ENCODE results near the gene ABLIM1. TPM values are rescaled to one million over a fixed set of nuclear protein-coding genes. Genes with fewer than 3 reads are reported as not detected.

ABLIM1 gene
- total and polyA plus RNA-seq, 10 donors = 11.0 to 59.4 (median 38.7) TPM

DNA sequence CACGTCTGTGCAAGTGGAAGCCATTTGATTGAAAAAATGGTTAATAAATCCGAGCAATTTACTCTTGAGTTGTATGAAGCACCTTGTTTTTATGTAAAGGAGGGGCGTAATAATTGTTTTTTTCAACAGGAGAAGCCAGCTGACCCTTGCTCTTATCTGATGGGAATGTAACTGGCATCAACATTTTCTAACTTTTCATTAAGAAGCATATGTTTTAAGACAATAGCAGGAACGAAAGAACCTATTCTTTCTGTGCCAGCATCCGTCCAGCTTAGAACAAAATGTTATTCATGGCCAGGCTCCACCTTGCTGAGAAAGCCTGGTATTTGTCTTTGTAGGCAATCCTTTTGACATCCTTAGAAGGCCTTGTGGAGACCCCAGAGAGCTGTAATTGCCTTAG is 231.6 kb downstream of the ABLIM1 start:
- Histone ChIP-seq H3K36me3 (peaks cover 0 to 14% (median 0%) of the 10 kb centered on the region in 6 donors), H3K9me3 (no peaks in the 10 kb centered on the region), H3K27me3 (replicated peaks in 1 of 7) (no peaks in the 10 kb centered on the region), H3K4me3 (no peak overlapping the region), H3K4me1 (peaks cover 0 to 10% (median 0%) of the 10 kb centered on the region in 6 donors), H3K27ac (peak overlapping the region in 5 of 8 donors; percentile 7 to 57 (median 39))
- 63 to 82% (median 69%) methylated on average over 5 of the region's 5 CpGs for whole genome bisulfite sequencing, 5 donors
- intact Hi-C loops (cut with DNase I; ENCODE audit: low total_unique reads) = no loop called here
- TF ChIP-seq, protein P1, sequence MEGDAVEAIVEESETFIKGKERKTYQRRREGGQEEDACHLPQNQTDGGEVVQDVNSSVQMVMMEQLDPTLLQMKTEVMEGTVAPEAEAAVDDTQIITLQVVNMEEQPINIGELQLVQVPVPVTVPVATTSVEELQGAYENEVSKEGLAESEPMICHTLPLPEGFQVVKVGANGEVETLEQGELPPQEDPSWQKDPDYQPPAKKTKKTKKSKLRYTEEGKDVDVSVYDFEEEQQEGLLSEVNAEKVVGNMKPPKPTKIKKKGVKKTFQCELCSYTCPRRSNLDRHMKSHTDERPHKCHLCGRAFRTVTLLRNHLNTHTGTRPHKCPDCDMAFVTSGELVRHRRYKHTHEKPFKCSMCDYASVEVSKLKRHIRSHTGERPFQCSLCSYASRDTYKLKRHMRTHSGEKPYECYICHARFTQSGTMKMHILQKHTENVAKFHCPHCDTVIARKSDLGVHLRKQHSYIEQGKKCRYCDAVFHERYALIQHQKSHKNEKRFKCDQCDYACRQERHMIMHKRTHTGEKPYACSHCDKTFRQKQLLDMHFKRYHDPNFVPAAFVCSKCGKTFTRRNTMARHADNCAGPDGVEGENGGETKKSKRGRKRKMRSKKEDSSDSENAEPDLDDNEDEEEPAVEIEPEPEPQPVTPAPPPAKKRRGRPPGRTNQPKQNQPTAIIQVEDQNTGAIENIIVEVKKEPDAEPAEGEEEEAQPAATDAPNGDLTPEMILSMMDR (IDR thresholded peaks at IDR 0.05 in 8 of 11, conservative IDR thresholded peaks at IDR 0.05 in 3 of 11) = no peak
- no peak for TF ChIP-seq POLR2AphosphoS5 (IDR thresholded peaks at IDR 0.05)
- no peak for TF ChIP-seq POLR2A (IDR thresholded peaks at IDR 0.05)
- DNase-seq = no peak

DNA sequence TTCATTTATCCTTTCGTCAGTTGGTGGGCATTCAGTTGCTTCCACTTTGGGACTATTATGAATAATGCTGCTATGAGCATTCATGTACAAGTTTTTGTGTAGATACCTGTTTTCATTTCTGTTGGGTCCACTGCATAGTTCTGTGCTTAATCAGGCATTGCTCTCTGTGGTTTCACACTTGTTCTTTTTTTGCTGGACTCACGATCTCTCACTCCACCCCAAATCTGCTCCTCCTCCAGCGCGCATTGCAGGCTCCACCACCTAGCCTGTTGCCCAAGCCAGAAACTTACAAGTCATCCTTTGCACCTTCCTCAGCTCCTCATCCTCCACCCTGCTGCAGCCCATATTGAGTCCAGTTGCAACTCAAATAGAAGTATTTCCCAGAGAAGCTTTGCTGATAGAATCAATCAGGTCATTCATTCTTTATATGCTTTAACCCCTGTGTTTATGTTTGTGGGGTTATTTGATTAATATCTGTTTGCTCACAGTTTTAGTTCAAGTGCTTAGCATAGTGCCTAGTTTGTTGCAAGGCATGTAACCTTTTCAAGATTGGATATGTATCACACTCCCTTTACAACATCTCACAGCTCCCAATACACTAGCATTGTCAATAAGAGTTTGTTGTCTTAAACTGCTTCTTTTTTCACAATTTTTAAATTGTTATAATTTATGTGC is 237.1 kb downstream of the ABLIM1 start:
- peaks cover 0 to 5% (median 0%) of the 10 kb centered on the region in 8 donors for H3K9me3 ChIP-seq
- H3K36me3 ChIP-seq = no peaks in the 10 kb centered on the region
- H3K27ac ChIP-seq = no peak overlapping the region
- no peaks in the 10 kb centered on the region for H3K4me1 ChIP-seq
- intact Hi-C loops (cut with DNase I; ENCODE audit: low total_unique reads) = no loop called here
- WGBS, 5 donors = 72 to 86% (median 83%) methylated on average over 4 of the region's 4 CpGs
- no peaks in the 10 kb centered on the region for H3K27me3 ChIP-seq (replicated peaks in 1 of 7)
- H3K4me3 ChIP-seq = no peak overlapping the region
- DNase-seq = no peak
- TF ChIP-seq, protein P1 (IDR thresholded peaks at IDR 0.05 in 8 of 11, conservative IDR thresholded peaks at IDR 0.05 in 3 of 11) = no peak
- TF ChIP-seq POLR2A (IDR thresholded peaks at IDR 0.05) (no peak), POLR2AphosphoS5 (IDR thresholded peaks at IDR 0.05) (no peak)

DNA sequence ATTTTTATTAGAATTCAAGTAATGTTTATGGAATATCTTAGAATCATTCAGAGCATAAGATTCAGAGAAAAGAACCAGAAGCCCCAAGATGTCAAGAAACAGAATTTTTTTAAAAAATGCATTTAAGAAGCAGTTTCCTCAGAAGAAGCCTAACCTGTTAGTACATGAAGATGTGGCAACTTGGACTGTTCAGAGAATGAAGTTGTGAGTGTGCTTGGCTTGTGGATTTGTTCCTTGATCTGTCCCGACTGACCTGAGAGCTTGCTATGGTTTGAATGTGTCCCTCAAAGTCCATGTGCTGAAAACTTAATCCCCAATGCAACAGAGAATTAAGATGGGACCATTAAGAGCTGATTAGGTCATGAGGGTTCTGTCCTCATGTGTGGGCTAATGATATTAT is 240.0 kb downstream of the ABLIM1 start:
- no peak for DNase-seq
- H3K9me3 ChIP-seq = peaks cover 0 to 5% (median 0%) of the 10 kb centered on the region in 8 donors
- H3K27me3 ChIP-seq (replicated peaks in 1 of 7) = peaks cover 0 to 3% (median 0%) of the 10 kb centered on the region in 7 donors
- peaks cover 0 to 6% (median 5%) of the 10 kb centered on the region in 6 donors for H3K4me1 ChIP-seq
- TF ChIP-seq, protein P1 (IDR thresholded peaks at IDR 0.05 in 8 of 11, conservative IDR thresholded peaks at IDR 0.05 in 3 of 11) = no peak
- no peak for TF ChIP-seq POLR2AphosphoS5 (IDR thresholded peaks at IDR 0.05)
- no peak for TF ChIP-seq POLR2A (IDR thresholded peaks at IDR 0.05)
- intact Hi-C loops (cut with DNase I; ENCODE audit: low total_unique reads) = no loop called here
- H3K4me3 ChIP-seq = no peak overlapping the region
- 75 to 93% (median 81%) methylated on average over 1 of the region's 1 CpG for WGBS, 5 donors
- H3K36me3 ChIP-seq = no peaks in the 10 kb centered on the region
- no peak overlapping the region for H3K27ac ChIP-seq

DNA sequence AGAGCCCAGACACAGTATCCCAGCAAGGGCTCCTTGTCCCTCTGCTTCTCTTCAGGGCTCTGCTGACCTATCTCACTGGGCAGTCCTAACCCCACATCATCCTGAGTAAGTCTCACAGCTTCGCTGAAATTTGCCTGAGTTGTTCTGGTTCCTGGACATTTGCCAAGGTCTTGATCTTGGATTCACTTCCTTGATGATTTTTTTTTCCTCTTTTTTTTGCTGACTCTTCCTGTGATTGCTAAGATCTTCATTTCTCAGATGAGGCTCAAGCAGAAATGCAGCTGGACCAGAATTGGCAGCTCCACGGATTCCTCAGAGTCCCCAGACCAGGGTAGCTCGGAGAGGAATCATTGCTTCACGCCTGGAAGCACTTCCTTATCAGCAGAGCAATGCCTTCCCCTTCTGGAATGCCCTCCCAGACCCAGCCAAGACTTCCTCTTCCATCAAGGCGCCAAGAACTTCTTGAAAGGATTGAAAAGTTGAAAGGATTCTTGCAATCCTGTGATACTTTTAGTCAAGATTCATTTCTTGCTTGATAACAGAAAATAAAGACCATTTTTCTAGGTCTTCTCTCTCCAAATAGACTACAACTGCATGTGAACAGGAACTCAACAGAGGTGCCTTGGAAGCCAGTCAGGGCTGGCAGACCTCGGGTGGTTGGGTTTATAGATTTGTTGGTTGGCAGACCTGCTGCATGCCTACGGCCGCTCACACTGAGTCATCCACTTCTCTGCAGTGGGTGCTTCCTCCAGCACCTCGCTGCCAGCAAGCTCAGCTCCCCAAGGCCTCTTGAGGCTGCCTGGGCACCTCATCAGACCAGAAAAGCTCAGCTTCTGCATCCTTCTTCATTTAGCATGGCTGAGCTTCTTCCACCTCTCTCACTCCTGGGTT is 244.9 kb downstream of the ABLIM1 start:
- TF ChIP-seq, protein P1 (IDR thresholded peaks at IDR 0.05 in 8 of 11, conservative IDR thresholded peaks at IDR 0.05 in 3 of 11) = no peak
- TF ChIP-seq POLR2AphosphoS5 (IDR thresholded peaks at IDR 0.05) = peak in 1 of 3 donors; percentile 52
- Histone ChIP-seq H3K36me3 (no peaks in the 10 kb centered on the region), H3K27me3 (replicated peaks in 1 of 7) (peaks cover 0 to 3% (median 0%) of the 10 kb centered on the region in 7 donors), H3K4me3 (no peak overlapping the region), H3K27ac (peak overlapping the region; percentile 13 to 72 (median 54)), H3K9me3 (no peaks in the 10 kb centered on the region), H3K4me1 (peaks cover 0 to 38% (median 10%) of the 10 kb centered on the region in 6 donors)
- intact Hi-C loops (cut with DNase I; ENCODE audit: low total_unique reads) = no loop called here
- DNase-seq = no peak
- WGBS, 5 donors = 6 to 22% (median 12%) methylated on average over 9 of the region's 9 CpGs
